AG20443 (cell line): ENCODE measurements around the gene DOK1.
"Not testable (repeated sequence)": the region's sequence is repeated elsewhere in the genome, so short reads cannot be mapped to it uniquely, and the experiment has no call there.

Experiments
- DNase-seq: peaks from one replicate; pipeline ENCODE4 v3.0.0; 2012; ENCODE audit warnings: low spot score, mixed read lengths

DOK1 gene

GRCh38 chr2:74548900-74549826, 5.4 kb upstream of the DOK1 start:
- DNase-seq: peak; percentile 88

GRCh38 chr2:74550231-74550630, 4.3 kb upstream of the DOK1 start:
- no peak for DNase-seq

- DNase-seq: no peak
Measured at GRCh38 chr2:74551530-74551929, 3.0 kb upstream of the DOK1 start.

- DNase-seq: no peak
Measured at GRCh38 chr2:74551942-74552913, 2.3 kb upstream of the DOK1 start.

- DNase-seq: peak; percentile 50
Measured at GRCh38 chr2:74552914-74553811, 1.4 kb upstream of the DOK1 start.

- DNase-seq: peak; percentile 51
Measured at GRCh38 chr2:74554820-74555531, 456 bp downstream of the DOK1 start.

- DNase-seq: no peak
Measured at GRCh38 chr2:74555610-74556103, 1.1 kb downstream of the DOK1 start.

- DNase-seq: no peak
Measured at GRCh38 chr2:74556159-74556558, 1.6 kb downstream of the DOK1 start.

GRCh38 chr2:74556831-74557370, 2.4 kb downstream of the DOK1 start:
- no peak for DNase-seq

GRCh38 chr2:74558284-74559230, 4.0 kb downstream of the DOK1 start:
- no peak for DNase-seq

- no peak for DNase-seq
Measured at GRCh38 chr2:74559912-74560311, 5.4 kb downstream of the DOK1 start.

- DNase-seq: no peak
Measured at GRCh38 chr2:74560591-74560990, 6.1 kb downstream of the DOK1 start.

GRCh38 chr2:74561022-74561421, 6.5 kb downstream of the DOK1 start:
- DNase-seq: not testable (repeated sequence)

- DNase-seq: no peak
Measured at GRCh38 chr2:74562126-74562775, 7.7 kb downstream of the DOK1 start.

GRCh38 chr2:74564222-74564621, 9.7 kb downstream of the DOK1 start:
- DNase-seq: no peak

- DNase-seq: no peak
Measured at GRCh38 chr2:74566076-74566753, 11.7 kb downstream of the DOK1 start.

- DNase-seq: peak; percentile 77
Measured at GRCh38 chr2:74566754-74567085, 12.2 kb downstream of the DOK1 start.

- DNase-seq: peak; percentile 66
Measured at GRCh38 chr2:74567881-74568280, 13.4 kb downstream of the DOK1 start.
